ENCODE measurements around the gene NTN1.

The NTN1 gene

GRCh38 chr17:9200699-9201359 is 179.5 kb downstream of the NTN1 start:
- DNase-seq: no peak

- no peak for DNase-seq
Measured at GRCh38 chr17:9202532-9202931, 181.2 kb downstream of the NTN1 start.

GRCh38 chr17:9203771-9204425 is 182.6 kb downstream of the NTN1 start:
- DNase-seq: no peak

- DNase-seq: no peak
Measured at GRCh38 chr17:9204637-9205329, 183.5 kb downstream of the NTN1 start.

DNA sequence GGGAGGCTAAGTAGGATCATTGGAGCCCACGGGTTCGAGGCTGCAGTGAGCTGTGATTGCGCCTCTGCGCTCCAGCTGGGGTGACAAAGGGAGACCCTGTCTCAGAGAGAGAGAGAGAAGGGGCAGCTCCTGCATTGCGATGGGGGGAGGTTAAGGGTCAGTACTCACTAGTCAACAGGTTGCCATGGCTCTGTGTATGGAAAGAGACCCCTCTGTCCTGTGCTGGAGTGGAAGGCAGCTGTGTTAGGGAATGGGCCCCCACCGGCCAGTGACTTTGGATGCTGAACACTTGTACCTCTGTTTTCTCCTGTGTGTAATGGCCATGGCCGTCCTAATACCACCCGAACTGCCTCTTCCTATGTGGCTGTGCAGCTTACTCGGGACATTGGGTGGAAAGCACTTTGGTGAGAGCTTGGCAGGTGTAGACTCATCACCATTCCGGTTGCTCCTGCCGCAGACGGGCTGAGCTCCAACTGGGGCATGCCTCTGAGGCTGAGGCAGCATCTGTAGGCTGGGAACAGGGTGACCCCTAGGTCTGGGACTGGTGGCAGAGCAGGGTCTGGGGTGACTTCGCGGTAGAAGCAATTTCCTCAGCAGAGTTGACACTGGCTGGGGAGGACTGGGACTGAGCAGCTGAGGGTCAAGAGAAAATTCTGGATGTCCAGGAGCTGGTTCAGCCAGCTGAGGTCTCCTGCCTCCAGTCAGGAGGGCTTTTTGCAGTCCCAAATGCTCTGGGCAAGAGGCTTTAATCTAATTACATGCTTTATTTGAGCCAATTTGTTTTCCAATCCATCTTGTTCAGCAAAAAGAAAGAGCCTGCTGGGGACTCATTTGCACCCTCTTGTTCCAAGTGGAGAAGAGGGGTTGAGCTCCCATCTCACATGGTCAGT is 184.5 kb downstream of the NTN1 start:
- no peak for DNase-seq

GRCh38 chr17:9206410-9206703 is 185.0 kb downstream of the NTN1 start:
- DNase-seq: no peak

DNA sequence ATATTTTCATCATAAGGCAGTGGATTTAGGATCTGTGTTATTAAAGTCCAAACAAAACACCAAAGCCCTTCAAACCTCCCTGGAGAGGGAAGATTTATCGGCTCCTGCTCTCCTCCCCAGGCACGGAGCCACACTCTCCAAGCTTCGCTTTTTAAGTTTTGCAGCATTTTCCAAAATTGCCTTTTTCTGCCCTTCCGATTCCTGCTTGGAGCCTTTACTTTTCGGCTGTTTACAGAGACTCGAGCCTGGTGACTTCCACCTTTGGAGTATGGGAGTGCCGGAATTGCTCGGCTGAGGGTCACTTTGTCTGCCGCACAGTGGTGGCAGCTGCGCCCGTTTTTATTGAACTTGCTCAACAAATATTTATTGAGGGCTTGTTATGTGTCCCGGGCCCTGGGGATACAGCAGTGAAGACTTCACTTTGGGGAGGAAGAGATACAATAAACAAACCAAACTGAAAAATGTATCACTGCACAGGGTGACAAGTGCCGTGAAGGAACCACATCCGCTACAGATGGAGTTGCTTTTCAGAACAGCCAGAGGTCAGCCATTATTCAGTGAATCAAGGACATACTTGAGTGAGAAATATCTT is 185.5 kb downstream of the NTN1 start:
- DNase-seq: no peak

GRCh38 chr17:9208381-9209105 is 187.2 kb downstream of the NTN1 start:
- no peak for DNase-seq

DNA sequence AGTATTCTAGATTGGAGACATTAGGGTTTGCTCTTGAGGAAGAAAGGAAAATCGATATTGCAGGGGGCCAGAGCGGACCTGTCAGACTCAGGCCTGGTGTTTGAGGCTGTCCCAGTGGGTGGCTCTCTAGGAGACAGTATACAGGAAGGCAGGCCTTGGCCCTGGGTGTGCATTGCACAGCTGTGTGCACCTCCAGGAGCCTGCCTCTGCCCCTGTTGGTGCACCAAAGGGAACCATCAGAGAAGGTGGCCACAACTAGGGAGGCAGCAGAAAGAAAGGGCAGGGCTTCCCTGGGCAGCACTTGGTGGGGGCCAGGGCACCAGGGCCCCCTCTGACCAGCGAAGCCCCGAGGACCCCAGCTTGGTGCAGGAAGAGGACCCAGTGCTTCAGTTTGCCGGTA is 188.0 kb downstream of the NTN1 start:
- DNase-seq: no peak

- DNase-seq: no peak
Measured at GRCh38 chr17:9209781-9210370, 188.6 kb downstream of the NTN1 start.

DNA sequence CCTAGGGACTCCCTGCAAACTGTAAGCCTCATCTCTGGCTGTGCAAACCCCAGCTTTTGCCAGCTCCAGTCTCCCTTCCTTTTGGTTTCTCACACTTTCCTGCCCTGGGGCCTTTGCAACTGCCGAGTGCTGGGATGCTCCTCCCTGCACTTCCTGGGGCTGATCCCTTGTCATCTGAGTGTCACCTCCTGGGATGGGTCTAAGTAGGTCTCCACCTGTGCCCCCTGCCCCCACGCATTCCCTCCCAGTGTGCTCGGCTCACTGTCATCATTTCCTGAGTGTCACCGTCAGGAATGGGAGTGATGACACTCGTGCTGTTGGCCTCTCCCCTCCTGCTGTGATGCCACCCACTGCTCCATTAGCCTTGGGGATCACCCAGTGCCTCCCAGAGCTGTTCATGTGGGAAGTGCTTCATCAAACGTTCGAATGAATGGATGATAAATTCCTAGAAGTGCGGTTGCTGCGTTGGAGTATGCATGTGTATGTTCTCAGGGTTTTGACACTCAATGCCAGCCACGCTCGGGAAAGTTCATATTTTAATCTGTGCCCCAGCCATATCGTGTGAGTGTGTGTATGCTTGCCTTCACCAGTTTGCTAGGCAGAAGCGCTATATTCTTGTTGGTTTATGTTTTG is 189.9 kb downstream of the NTN1 start:
- no peak for DNase-seq

GRCh38 chr17:9212376-9213302 is 191.3 kb downstream of the NTN1 start:
- DNase-seq: no peak

- DNase-seq: no peak
Measured at GRCh38 chr17:9213303-9213640, 192.0 kb downstream of the NTN1 start.

DNA sequence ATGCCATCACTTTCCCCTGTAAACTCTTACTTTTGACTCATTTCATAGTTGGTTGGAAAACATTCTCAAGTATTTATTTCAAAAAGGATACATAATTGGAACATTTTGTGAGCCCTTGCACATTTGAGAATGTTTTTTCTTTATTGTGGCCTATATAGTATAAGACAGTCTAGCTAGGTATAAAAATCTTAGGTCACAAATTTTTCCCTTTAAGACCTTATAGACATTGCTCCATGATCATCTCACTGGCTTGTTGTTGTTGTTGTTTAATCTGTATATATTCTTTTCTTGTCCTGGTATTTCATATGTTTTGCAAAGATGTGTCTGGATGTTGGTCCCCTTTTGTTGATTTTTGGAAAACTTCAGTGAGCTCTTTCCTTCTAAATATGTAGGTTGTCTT is 194.2 kb downstream of the NTN1 start:
- no peak for DNase-seq

GRCh38 chr17:9217151-9218056 is 196.1 kb downstream of the NTN1 start:
- DNase-seq: no peak

GRCh38 chr17:9218064-9218635 is 196.8 kb downstream of the NTN1 start:
- no peak for DNase-seq

DNA sequence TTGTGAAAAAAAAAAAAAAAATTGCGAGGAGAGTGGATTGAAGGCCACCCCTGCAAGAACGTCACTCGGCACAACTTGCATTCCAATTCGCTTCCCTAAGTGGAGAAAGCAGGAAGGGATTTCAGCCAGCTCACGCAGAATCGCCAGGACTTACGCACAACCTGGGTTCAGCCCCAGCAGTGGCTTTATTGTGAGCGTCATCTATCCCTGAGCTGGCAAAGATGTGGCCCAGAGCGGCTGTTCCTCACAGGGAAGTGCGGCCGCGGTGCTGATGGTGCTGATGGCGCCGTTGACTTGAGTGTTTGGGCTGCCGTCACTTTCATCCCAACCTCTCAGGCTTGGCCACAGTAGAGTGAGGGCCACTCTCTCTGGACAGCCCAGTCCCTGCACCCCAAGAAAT is 197.6 kb downstream of the NTN1 start:
- no peak for DNase-seq

DNA sequence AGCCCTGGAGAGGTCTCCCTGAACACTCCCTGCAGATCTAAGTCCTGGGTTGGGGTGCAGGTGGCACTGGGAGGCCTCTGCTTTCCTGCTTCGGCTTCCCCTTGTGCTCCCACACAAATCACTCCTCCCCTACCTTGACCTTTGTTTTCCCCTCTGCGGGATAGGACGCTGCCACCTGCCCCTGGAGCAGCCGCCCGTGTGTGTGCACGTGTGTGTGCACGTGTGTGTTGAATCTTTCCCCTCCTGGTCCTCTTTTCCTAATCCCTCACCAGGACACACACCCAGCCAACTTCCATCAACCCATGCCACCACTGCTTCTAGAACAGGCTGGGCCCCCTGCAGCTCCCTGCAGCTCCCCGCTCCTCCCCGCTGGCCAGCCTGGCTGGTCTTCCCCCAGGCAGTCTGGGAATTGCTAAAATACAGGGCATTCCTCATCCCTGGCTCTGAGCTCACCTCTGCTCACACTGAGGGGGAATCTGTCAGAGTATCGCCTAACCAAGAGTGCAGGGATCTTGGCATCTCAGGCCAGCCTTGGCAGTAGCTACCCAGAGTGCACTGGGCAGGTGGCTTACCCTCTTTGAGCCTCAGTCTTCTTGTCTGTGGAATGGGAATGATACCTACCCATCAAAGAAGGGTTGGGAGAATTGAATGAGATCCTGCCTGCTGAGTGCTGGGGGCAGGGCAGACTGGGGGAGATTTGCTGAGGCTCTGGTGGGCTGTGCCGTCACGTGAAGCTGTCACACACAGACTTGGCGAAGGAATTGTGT is 198.5 kb downstream of the NTN1 start:
- no peak for DNase-seq

All from stimulated activated CD4-positive, alpha-beta T cell treated with anti-CD3 and anti-CD28 coated beads, Interleukin-15, amount 100 ng/mL, for 24 hours (primary cell).